GM12892 (cell line): ENCODE results near the gene ZNF653.

ENCODE experiments used
- POLR2A ChIP-seq: IDR thresholded peaks from 2 replicates; pipeline ENCODE4 v1.6.1; 2011; ENCODE audit warnings: low read depth, low read length, control low read depth
- POLR2AphosphoS5 ChIP-seq: IDR thresholded peaks from 2 replicates; pipeline ENCODE4 v1.6.1; 2011; ENCODE audit warnings: low read depth, low read length, control low read depth

DNA sequence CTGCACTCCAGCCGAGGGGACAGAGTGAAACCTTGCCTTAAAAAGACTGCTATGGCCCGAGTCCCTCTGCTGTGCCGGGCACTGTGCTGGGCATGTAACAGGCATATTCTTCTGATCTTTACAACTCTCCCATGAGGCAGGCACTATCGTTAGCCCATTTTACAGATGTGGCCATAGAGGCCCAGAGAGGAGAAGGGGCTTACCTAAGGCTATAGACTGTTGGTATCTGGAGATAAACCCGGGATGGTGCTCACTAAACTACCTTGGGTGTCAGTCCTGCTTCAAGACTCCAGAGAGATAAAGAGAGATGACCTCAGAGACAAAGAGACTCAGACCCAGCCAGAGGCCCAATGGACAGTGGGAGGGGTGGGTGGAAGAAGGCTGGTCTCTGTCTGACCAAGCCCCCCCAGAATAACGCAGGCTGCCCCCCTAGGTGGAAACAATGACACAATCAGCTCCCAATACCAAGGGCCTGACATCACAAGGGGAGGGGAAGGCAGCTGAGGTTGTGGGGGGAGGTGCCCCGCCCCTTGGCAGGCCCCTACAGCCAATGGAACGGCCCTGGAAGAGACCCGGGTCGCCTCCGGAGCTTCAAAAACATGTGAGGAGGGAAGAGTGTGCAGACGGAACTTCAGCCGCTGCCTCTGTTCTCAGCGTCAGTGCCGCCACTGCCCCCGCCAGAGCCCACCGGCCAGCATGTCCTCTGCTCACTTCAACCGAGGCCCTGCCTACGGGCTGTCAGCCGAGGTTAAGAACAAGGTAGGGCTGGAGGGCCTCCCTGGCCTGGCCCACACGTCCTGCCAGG, 32.8 kb upstream of the ZNF653 start, which contains the start of gene CNN1:
- TF ChIP-seq POLR2AphosphoS5 (no peak), POLR2A (no peak)
